Measurements from ENCODE around the gene PXMP2. TPM values are rescaled to one million over a fixed set of nuclear protein-coding genes. Genes with fewer than 3 reads are reported as not detected.

The PXMP2 gene
- polyA plus RNA-seq, 3 donors: 2.9 to 9.2 (median 8.7) TPM

DNA sequence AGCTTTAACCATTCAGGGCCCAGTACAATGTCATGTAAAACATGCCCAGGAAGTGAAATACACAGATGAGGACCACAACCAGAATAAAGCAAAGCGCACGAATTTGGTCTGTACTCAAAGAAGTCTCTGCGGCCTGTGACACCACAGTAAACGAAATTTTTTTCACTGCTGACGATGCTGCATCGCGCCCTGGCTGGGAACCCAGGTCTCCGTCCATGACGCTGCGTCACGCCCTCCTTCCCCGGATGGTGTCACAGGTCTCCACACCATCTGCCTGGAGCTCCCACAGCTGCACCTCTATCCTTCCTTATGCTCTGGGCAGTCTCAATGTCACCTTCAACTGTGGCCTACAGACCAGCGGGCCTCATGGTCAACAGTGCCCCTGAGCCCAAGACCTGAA lies 56.4 kb downstream of the PXMP2 start:
- Histone ChIP-seq H3K9me3 (replicated peaks in 1 of 2; ENCODE audit: control insufficient read depth in 1 of 2, insufficient read depth in 1 of 2, low read length in 2 of 2) (no peaks in the 10 kb centered on the region), H3K27ac (ENCODE audit: low read depth in 1 of 2, low read length in 2 of 2) (no peak overlapping the region), H2AFZ (ENCODE audit: insufficient read depth, low read depth, low read length, poor library complexity, severe bottlenecking) (no peak overlapping the region), H3K36me3 (replicated peaks in 1 of 2; ENCODE audit: control insufficient read depth in 1 of 2, insufficient read depth in 2 of 2, low read length in 2 of 2) (peaks cover 97 to 100% of the 10 kb centered on the region in 2 donors), H3K9ac (ENCODE audit: insufficient read depth, low read length, poor library complexity, severe bottlenecking) (no peak overlapping the region), H3K79me2 (ENCODE audit: insufficient read depth, low read length) (peaks cover 37% of the 10 kb centered on the region), H3K27me3 (ENCODE audit: control insufficient read depth in 2 of 2, insufficient read depth in 2 of 2, low read length in 2 of 2) (no peaks in the 10 kb centered on the region), H3K4me1 (ENCODE audit: control insufficient read depth in 1 of 2, insufficient read depth in 2 of 2, low read length in 2 of 2) (no peaks in the 10 kb centered on the region), H3K4me3 (replicated peaks in 1 of 3; ENCODE audit: low read depth in 2 of 3, low read length in 3 of 3) (no peak overlapping the region), H4K20me1 (ENCODE audit: insufficient read depth, low read length) (peaks cover 48% of the 10 kb centered on the region), H3K4me2 (replicated peaks; ENCODE audit: extremely low read depth, low read length, poor library complexity, severe bottlenecking) (no peak overlapping the region)
- intact Hi-C loops (cut with micrococcal nuclease): no loop called here
- peaks cover 0 to under 1% (median 0%) of the 10 kb centered on the region in 7 donors for H3K9me3 Mint-ChIP-seq
- H3K36me3 Mint-ChIP-seq: peaks cover 96 to 100% of the 10 kb centered on the region in 2 donors
- H3K27me3 Mint-ChIP-seq (ENCODE audit: low read depth in 3 of 3): no peaks in the 10 kb centered on the region
- DNase-seq: no peak
- WGBS (ENCODE audit: insufficient coverage): 97% methylated on average over 13 of the region's 13 CpGs
- H3K4me3 Mint-ChIP-seq: no peak overlapping the region
- peak overlapping the region in 3 of 7 donors; percentile 2 to 58 (median 27) for H3K27ac Mint-ChIP-seq
- H3K4me1 Mint-ChIP-seq: no peaks in the 10 kb centered on the region
- TF ChIP-seq, protein P1, sequence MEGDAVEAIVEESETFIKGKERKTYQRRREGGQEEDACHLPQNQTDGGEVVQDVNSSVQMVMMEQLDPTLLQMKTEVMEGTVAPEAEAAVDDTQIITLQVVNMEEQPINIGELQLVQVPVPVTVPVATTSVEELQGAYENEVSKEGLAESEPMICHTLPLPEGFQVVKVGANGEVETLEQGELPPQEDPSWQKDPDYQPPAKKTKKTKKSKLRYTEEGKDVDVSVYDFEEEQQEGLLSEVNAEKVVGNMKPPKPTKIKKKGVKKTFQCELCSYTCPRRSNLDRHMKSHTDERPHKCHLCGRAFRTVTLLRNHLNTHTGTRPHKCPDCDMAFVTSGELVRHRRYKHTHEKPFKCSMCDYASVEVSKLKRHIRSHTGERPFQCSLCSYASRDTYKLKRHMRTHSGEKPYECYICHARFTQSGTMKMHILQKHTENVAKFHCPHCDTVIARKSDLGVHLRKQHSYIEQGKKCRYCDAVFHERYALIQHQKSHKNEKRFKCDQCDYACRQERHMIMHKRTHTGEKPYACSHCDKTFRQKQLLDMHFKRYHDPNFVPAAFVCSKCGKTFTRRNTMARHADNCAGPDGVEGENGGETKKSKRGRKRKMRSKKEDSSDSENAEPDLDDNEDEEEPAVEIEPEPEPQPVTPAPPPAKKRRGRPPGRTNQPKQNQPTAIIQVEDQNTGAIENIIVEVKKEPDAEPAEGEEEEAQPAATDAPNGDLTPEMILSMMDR (IDR thresholded peaks at IDR 0.05): no peak

GRCh38 chr12:132746613-132747012 lies 59.2 kb downstream of the PXMP2 start:
- no peaks in the 10 kb centered on the region for H3K9me3 Mint-ChIP-seq
- Histone ChIP-seq H3K36me3 (replicated peaks in 1 of 2; ENCODE audit: control insufficient read depth in 1 of 2, insufficient read depth in 2 of 2, low read length in 2 of 2) (peaks cover 92 to 100% of the 10 kb centered on the region in 2 donors), H3K4me1 (ENCODE audit: control insufficient read depth in 1 of 2, insufficient read depth in 2 of 2, low read length in 2 of 2) (no peaks in the 10 kb centered on the region), H3K9me3 (replicated peaks in 1 of 2; ENCODE audit: control insufficient read depth in 1 of 2, insufficient read depth in 1 of 2, low read length in 2 of 2) (no peaks in the 10 kb centered on the region), H3K27me3 (ENCODE audit: control insufficient read depth in 2 of 2, insufficient read depth in 2 of 2, low read length in 2 of 2) (no peaks in the 10 kb centered on the region), H3K79me2 (ENCODE audit: insufficient read depth, low read length) (peaks cover 40% of the 10 kb centered on the region), H4K20me1 (ENCODE audit: insufficient read depth, low read length) (peaks cover 50% of the 10 kb centered on the region), H3K27ac (ENCODE audit: low read depth in 1 of 2, low read length in 2 of 2) (no peak overlapping the region), H3K4me2 (replicated peaks; ENCODE audit: extremely low read depth, low read length, poor library complexity, severe bottlenecking) (no peak overlapping the region), H3K4me3 (replicated peaks in 1 of 3; ENCODE audit: low read depth in 2 of 3, low read length in 3 of 3) (no peak overlapping the region), H3K9ac (ENCODE audit: insufficient read depth, low read length, poor library complexity, severe bottlenecking) (no peak overlapping the region), H2AFZ (ENCODE audit: insufficient read depth, low read depth, low read length, poor library complexity, severe bottlenecking) (no peak overlapping the region)
- intact Hi-C loops (cut with micrococcal nuclease): no loop called here
- peaks cover 86 to 98% of the 10 kb centered on the region in 2 donors for H3K36me3 Mint-ChIP-seq
- H3K4me1 Mint-ChIP-seq: no peaks in the 10 kb centered on the region
- H3K27me3 Mint-ChIP-seq (ENCODE audit: low read depth in 3 of 3): no peaks in the 10 kb centered on the region
- no peak for DNase-seq
- TF ChIP-seq, protein P1 (IDR thresholded peaks at IDR 0.05): no peak
- no peak overlapping the region for H3K27ac Mint-ChIP-seq
- no peak overlapping the region for H3K4me3 Mint-ChIP-seq
- 100% methylated on average over 1 of the region's 3 CpGs for WGBS (ENCODE audit: insufficient coverage)
